Measurements from ENCODE around the gene NSDHL.
"Not testable (repeated sequence)": the region's sequence is repeated elsewhere in the genome, so short reads cannot be mapped to it uniquely, and the experiment has no call there.

The NSDHL gene

DNA sequence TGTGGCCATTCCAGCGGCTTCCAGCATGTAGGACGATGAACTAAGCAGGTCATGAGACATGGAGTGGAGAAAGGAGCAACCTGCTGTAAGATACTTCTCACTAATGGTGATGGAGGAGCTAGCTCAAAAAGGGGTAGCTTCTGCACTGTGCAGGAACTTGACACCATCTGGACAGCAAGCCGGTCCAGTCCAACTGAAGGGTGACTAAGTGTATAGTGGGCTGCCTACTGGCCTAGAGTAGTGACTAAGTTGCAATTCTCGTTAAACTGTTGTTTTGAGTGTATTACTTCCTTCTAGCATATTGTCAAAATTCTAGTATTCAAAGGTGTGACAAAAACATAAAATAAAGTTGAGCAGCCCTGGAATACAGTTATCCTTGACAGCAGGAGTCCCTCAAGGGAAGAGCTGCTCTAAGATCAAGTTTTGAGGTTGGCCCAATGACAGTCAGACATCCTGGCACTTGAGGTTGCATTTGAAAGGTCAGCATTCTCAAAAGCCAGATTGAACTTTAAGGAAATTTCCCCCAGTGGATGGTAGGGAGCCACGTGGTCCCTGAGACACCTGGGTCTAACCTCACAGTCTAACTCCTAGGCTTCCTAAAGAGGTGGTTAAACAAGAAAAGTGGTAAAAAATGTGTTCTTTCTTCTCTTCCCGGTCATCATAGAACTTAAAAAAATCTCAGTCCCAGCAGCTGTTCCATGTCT, 8.3 kb upstream of the NSDHL start:
- no peak for ATAC-seq (replicated peaks; ENCODE audit: extremely low read depth, poor library complexity, severe bottlenecking)
- Mint-ChIP-seq H3K36me3 (ENCODE audit: insufficient read depth) (peaks cover 2% of the 10 kb centered on the region), H3K9me3 (no peaks in the 10 kb centered on the region), H3K4me1 (no peaks in the 10 kb centered on the region), H3K4me3 (no peak overlapping the region), H3K27ac (ENCODE audit: low read depth) (no peak overlapping the region), H3K27me3 (peaks cover 15% of the 10 kb centered on the region)
- DNase-seq (ENCODE audit: low spot score in 2 of 2): no peak

DNA sequence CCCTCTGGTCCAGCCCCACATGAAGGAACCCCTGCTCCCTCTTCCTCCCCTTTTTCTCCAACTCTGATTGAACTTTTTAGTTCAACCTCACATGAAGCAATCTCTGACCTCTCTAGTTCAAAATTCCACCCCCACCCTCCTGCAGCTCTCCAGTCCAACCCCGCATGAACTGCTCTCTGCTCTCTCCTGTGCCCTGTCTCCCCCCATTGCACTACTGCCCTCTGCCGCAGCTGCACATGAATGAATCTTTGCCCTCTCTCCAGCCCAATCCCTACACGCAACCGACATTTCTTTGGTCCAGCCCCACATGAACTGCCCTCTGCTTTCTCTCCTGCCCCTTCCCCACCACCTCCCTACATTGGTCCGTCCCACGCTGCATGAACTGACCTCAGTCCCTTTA, 7.2 kb upstream of the NSDHL start:
- Mint-ChIP-seq H3K4me1 (no peaks in the 10 kb centered on the region), H3K4me3 (no peak overlapping the region), H3K27ac (ENCODE audit: low read depth) (no peak overlapping the region), H3K36me3 (ENCODE audit: insufficient read depth) (peaks cover 4% of the 10 kb centered on the region), H3K27me3 (peaks cover 15% of the 10 kb centered on the region), H3K9me3 (no peaks in the 10 kb centered on the region)
- DNase-seq (ENCODE audit: low spot score in 2 of 2) (no peak), ATAC-seq (replicated peaks; ENCODE audit: extremely low read depth, poor library complexity, severe bottlenecking) (no peak)

DNA sequence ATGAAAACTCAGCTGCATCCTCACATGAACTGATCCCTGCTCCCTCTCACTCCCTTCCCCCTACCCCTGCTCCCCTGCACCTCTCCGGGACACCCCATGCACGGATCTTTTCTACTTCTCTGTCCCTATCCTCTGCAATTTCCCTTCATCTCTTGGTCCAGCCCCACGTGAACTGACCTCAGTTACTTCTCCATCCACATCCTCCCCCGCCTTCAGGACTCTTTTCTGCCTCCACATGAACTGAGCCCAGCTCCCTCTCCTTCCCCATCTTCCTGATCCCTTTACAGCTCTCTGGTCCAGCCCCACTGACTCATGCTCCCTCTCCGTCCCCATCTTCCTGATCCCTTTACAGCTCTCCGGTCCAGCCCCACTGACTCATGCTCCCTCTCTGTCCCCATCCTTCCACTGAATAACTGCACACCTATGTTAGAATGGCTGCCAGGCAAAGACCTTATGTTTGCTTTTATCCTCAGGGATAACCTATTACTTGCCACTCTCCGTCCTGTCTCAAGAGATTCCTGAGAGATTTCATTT, 6.0 kb upstream of the NSDHL start:
- Mint-ChIP-seq H3K27ac (ENCODE audit: low read depth) (no peak overlapping the region), H3K4me3 (no peak overlapping the region), H3K9me3 (no peaks in the 10 kb centered on the region), H3K27me3 (peaks cover 15% of the 10 kb centered on the region), H3K4me1 (no peaks in the 10 kb centered on the region), H3K36me3 (ENCODE audit: insufficient read depth) (peaks cover 4% of the 10 kb centered on the region)
- no peak for DNase-seq (ENCODE audit: low spot score in 2 of 2)
- no peak for ATAC-seq (replicated peaks; ENCODE audit: extremely low read depth, poor library complexity, severe bottlenecking)

DNA sequence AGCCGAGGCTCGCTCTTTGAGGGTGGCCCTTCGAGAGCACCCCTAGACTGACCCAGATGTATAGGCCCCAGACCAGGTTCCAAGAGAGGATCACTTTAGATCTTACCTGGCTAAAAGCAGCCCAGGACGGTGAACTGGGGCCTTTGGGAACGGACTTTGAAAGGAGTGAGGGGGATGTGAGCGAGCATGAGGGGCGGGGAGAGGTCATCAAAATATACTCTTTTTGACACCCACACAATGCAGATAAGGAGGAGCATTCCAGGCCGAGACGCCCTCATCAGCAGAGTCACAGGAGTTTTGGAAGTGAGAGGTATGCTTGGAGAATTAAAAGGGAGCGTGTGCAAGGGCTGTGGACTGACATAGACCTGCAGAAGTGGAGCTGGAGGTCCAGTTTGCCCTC, 528 bp downstream of the NSDHL start:
- Mint-ChIP-seq H3K27ac (ENCODE audit: low read depth) (peak overlapping the region; percentile 99), H3K36me3 (ENCODE audit: insufficient read depth) (peaks cover 11% of the 10 kb centered on the region), H3K27me3 (no peaks in the 10 kb centered on the region), H3K9me3 (no peaks in the 10 kb centered on the region), H3K4me1 (peaks cover 34% of the 10 kb centered on the region), H3K4me3 (peak overlapping the region; percentile 93)
- ATAC-seq (replicated peaks; ENCODE audit: extremely low read depth, poor library complexity, severe bottlenecking): no peak
- no peak for DNase-seq (ENCODE audit: low spot score in 2 of 2)

DNA sequence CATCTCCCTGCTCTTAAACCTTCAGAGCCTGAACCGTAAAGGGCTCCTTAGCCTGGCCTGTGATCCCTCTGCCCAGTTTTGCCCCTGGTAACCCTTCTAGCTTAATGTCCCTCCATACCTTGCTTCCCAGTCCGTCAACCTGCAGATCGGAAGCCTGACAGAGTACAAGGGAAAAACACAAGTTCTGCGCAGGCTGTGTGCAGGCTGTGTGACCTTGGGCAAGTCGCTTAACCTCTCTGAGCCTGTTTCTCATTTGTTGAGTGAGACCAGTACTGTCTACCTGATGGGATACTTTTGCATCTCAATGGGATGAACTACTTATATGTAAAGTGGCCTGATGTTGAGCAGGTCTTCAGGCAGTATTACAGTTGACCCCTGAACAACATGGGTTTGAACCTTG, 1.7 kb downstream of the NSDHL start:
- Mint-ChIP-seq H3K4me1 (peaks cover 34% of the 10 kb centered on the region), H3K9me3 (no peaks in the 10 kb centered on the region), H3K27ac (ENCODE audit: low read depth) (no peak overlapping the region), H3K36me3 (ENCODE audit: insufficient read depth) (peaks cover 10% of the 10 kb centered on the region), H3K27me3 (no peaks in the 10 kb centered on the region), H3K4me3 (peak overlapping the region; percentile 93)
- ATAC-seq (replicated peaks; ENCODE audit: extremely low read depth, poor library complexity, severe bottlenecking) (no peak), DNase-seq (ENCODE audit: low spot score in 2 of 2) (no peak)

DNA sequence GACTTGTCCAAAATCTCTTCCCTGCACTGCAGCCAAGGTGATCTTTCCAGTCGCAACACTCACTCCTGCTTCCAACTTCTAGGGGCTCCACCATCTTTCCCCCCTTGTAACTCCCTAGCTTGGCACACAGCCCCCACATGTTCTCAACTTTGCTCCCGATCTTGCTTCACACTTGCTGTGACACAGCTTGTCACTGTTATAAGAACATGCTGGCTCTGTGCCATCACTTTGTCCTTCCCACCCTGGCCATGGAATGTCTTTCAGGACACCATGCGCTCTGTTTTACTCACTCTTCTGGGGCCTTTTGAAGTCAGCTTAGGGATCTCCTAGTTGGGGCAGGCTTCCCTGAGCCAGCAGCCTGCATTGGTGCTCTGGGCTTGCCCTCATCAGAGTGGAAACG, 2.5 kb downstream of the NSDHL start:
- Mint-ChIP-seq H3K4me1 (peaks cover 39% of the 10 kb centered on the region), H3K9me3 (no peaks in the 10 kb centered on the region), H3K36me3 (ENCODE audit: insufficient read depth) (peaks cover 8% of the 10 kb centered on the region), H3K27me3 (no peaks in the 10 kb centered on the region), H3K27ac (ENCODE audit: low read depth) (no peak overlapping the region), H3K4me3 (no peak overlapping the region)
- DNase-seq (ENCODE audit: low spot score in 2 of 2) (no peak), ATAC-seq (replicated peaks; ENCODE audit: extremely low read depth, poor library complexity, severe bottlenecking) (no peak)

DNA sequence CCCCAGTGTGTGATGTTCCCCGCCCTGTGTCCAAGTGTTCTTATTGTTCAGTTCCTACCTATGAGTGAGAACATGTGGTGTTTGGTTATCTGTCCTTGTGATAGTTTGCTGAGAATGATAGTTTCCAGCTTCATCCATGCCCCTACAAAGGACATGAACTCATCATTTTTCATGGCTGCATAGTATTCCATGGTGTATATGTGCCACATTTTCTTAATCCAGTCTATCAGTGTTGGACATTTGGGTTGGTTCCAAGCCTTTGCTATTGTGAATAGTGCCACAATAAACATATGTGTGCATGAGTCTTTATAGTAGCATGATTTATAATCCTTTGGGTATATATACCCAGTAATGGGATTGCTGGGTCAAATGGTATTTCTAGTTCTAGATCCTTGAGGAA, 4.6 kb downstream of the NSDHL start:
- H3K36me3 Mint-ChIP-seq (ENCODE audit: insufficient read depth); H3K9me3 Mint-ChIP-seq; H3K27me3 Mint-ChIP-seq; ATAC-seq (replicated peaks; ENCODE audit: extremely low read depth, poor library complexity, severe bottlenecking); H3K27ac Mint-ChIP-seq (ENCODE audit: low read depth); DNase-seq (ENCODE audit: low spot score in 2 of 2); H3K4me3 Mint-ChIP-seq: not testable (repeated sequence)
- H3K4me1 Mint-ChIP-seq: peaks cover 48% of the 10 kb centered on the region

DNA sequence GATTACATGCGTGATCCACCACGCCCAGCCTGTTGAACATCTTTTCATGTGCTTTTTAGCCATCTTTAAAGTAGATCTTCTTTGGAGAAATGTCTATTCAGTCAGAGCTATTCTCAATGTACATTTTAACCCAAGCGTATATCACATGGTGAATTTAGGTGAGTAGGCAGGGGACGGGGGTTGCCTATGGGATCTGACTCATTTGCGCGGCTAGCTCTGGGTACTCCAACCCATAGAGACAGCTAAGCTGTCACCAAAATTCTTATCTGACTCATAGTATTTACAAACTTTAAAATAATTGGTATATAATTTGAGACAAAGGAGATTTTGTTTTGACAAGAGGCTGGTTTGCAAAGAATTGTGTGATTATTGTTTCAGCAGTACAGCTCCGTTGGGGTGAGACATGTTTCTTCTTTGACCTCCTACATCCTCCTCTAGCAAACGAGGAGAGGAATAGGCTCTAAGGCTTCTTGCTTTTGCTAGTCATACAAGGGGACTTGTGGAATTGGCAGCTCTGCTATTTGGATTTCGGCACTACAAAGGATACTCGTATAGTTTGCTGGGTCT, 12.0 kb downstream of the NSDHL start:
- Mint-ChIP-seq H3K27ac (ENCODE audit: low read depth) (no peak overlapping the region), H3K27me3 (no peaks in the 10 kb centered on the region), H3K4me1 (peaks cover 19% of the 10 kb centered on the region), H3K9me3 (no peaks in the 10 kb centered on the region), H3K36me3 (ENCODE audit: insufficient read depth) (peaks cover 3% of the 10 kb centered on the region), H3K4me3 (no peak overlapping the region)
- ATAC-seq (replicated peaks; ENCODE audit: extremely low read depth, poor library complexity, severe bottlenecking) (no peak), DNase-seq (ENCODE audit: low spot score in 2 of 2) (no peak)

DNA sequence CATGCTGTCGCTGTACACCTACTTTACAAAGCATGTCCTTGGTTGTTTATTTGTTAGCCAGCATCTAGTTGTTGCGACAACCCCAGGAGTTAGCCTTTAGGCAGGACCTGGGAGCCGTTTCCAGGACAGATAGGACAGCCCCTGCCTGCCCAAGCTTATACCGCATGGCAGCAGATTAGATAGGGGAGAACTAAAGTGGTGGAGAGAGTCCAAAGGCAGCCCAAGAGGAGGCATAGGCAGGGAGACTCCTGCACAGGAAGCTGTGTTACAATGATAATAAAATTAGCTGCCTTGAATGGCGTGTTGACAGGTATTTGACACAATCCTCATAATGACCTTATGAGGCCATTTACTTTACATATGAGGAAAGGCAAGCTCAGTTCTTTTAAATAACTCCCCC, 13.0 kb downstream of the NSDHL start:
- Mint-ChIP-seq H3K4me1 (peaks cover 9% of the 10 kb centered on the region), H3K4me3 (no peak overlapping the region), H3K36me3 (ENCODE audit: insufficient read depth) (peaks cover 5% of the 10 kb centered on the region), H3K27me3 (no peaks in the 10 kb centered on the region), H3K27ac (ENCODE audit: low read depth) (no peak overlapping the region), H3K9me3 (no peaks in the 10 kb centered on the region)
- no peak for DNase-seq (ENCODE audit: low spot score in 2 of 2)
- ATAC-seq (replicated peaks; ENCODE audit: extremely low read depth, poor library complexity, severe bottlenecking): no peak

DNA sequence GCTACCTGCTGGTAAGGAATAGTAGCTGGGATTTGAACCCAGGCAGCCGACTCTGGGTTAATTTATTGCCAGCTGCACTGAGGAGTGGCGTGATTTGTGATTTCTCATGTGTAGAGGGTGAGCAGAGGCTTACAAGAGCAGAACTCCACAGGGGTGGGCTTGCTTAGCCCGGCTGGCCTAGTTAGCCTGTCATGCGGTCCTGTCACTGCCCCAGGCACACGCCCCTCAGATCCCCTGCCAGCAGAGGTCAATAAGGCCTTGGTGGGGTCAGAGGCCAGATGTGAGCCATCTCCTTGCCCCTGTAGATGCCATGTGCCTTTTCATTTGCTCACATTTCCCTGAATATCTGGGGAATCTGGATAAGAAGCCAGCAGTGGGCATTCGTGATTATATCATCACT, 13.4 kb downstream of the NSDHL start:
- H3K27ac Mint-ChIP-seq (ENCODE audit: low read depth): no peak overlapping the region
- ATAC-seq (replicated peaks; ENCODE audit: extremely low read depth, poor library complexity, severe bottlenecking): no peak
- H3K4me3 Mint-ChIP-seq: no peak overlapping the region
- peaks cover 8% of the 10 kb centered on the region for H3K36me3 Mint-ChIP-seq (ENCODE audit: insufficient read depth)
- peaks cover 5% of the 10 kb centered on the region for H3K4me1 Mint-ChIP-seq
- no peaks in the 10 kb centered on the region for H3K9me3 Mint-ChIP-seq
- DNase-seq (ENCODE audit: low spot score in 2 of 2): no peak
- H3K27me3 Mint-ChIP-seq: no peaks in the 10 kb centered on the region

DNA sequence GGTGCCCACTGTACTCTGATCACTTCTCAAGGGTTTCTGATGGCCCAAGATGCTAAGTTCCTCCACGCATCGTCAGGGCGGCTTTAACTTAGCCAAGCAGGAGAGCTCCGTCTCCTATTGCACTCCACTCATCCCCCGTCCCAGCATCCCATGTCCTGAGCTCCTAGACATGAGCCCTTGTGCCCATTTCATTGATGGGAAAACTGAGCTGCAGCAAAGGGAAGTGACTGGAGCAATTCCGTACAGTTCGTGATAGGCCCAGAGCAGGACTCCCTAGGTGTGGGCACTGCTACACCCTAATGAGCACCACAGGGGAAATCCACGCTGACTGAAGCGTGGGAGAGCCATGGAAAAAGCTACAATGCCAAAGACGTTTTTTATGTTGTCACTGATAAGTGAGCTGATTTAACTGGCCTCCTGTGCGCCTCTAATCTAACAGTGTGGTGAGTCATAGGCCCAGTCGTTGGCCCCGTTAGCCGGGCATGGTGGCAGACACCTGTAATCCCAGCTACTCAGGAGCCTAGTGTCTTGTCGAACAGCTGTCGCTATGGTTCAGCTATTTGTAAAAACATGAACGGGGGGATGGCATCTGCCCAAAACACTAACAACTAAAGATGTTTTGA, 14.9 kb downstream of the NSDHL start:
- Mint-ChIP-seq H3K36me3 (ENCODE audit: insufficient read depth) (peaks cover 13% of the 10 kb centered on the region), H3K27ac (ENCODE audit: low read depth) (no peak overlapping the region), H3K4me3 (no peak overlapping the region), H3K4me1 (no peaks in the 10 kb centered on the region), H3K27me3 (no peaks in the 10 kb centered on the region), H3K9me3 (no peaks in the 10 kb centered on the region)
- ATAC-seq (replicated peaks; ENCODE audit: extremely low read depth, poor library complexity, severe bottlenecking) (no peak), DNase-seq (ENCODE audit: low spot score in 2 of 2) (no peak)

DNA sequence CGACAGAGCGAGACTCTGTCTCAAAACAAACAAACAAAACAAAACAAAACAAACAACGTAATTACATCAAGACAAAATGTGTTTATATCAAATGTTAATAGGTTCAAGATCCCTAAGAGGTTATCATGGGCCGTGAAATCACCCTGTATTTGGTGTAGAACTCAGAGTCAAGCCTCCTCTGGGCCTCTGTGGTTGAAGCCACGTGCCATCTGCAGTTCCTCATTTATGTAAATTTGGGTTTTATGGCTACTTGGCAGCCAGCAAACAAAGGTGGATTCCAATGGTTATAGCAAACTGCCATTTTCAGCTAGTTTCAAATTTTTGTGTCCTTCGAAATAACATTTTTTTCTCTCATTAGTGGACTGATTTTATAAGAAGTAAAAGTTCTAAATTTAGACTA, 16.4 kb downstream of the NSDHL start:
- Mint-ChIP-seq H3K4me1 (peaks cover 6% of the 10 kb centered on the region), H3K9me3 (no peaks in the 10 kb centered on the region), H3K36me3 (ENCODE audit: insufficient read depth) (peaks cover 17% of the 10 kb centered on the region), H3K27me3 (no peaks in the 10 kb centered on the region), H3K27ac (ENCODE audit: low read depth) (no peak overlapping the region), H3K4me3 (no peak overlapping the region)
- ATAC-seq (replicated peaks; ENCODE audit: extremely low read depth, poor library complexity, severe bottlenecking) (no peak), DNase-seq (ENCODE audit: low spot score in 2 of 2) (no peak)

DNA sequence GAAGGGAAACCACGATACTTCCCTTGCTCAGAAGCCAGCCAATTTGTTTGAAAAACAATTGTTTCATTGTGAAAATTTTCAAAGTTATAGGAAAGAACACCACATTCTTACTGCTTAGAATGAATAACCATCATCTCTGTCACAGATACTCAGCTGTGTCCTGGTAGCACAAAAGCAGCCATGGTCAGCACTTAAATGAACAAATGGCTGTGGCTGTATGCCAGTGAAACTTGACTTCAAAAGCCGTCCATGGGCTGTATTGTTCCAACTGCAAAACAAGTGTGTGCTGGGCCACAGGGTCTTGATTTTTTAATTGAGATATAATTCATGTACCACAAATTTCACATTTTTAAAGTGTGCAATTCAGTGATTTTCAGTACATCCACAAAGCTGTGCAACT, 19.6 kb downstream of the NSDHL start:
- H3K4me1 Mint-ChIP-seq: peaks cover 6% of the 10 kb centered on the region
- no peaks in the 10 kb centered on the region for H3K27me3 Mint-ChIP-seq
- DNase-seq (ENCODE audit: low spot score in 2 of 2) (no peak), ATAC-seq (replicated peaks; ENCODE audit: extremely low read depth, poor library complexity, severe bottlenecking) (no peak)
- H3K4me3 Mint-ChIP-seq: no peak overlapping the region
- H3K36me3 Mint-ChIP-seq (ENCODE audit: insufficient read depth): peaks cover 16% of the 10 kb centered on the region
- no peak overlapping the region for H3K27ac Mint-ChIP-seq (ENCODE audit: low read depth)
- H3K9me3 Mint-ChIP-seq: no peaks in the 10 kb centered on the region

Measured in central memory CD8-positive, alpha-beta T cell (primary cell).